BE2C (cell line): ENCODE measurements around the gene ZHX3.

ENCODE experiments used
- DNase-seq: peaks from one replicate; pipeline ENCODE4 v3.0.0-alpha.2; 2020
- H3K27me3 ChIP-seq: fragments of 250-450 bp; sonication (Bioruptor Pico); 2 replicates; pipeline ENCODE4 v1.5.1; 2020; ENCODE audit warnings: mild to moderate bottlenecking
- H3K36me3 ChIP-seq: fragments of 250-450 bp; sonication (Bioruptor Pico); 2 replicates; pipeline ENCODE4 v1.5.1; 2020; ENCODE audit warnings: mild to moderate bottlenecking
- H3K4me1 ChIP-seq: fragments of 250-450 bp; sonication (Bioruptor Pico); 2 replicates; pipeline ENCODE4 v1.5.1; 2020
- H3K4me3 ChIP-seq: 2 replicates; pipeline ENCODE4 v1.5.1; 2011; ENCODE audit warnings: low read depth, low read length
- H3K9me3 ChIP-seq: fragments of 250-450 bp; sonication (Bioruptor Pico); 2 replicates; pipeline ENCODE4 v1.5.1; 2020
- CTCF ChIP-seq: IDR thresholded peaks from 2 replicates; pipeline ENCODE4 v1.5.1; 2012; ENCODE audit warnings: mild to moderate bottlenecking, low read depth, low read length

The ZHX3 gene

GRCh38 chr20:41234041-41234440 lies 83.5 kb downstream of the ZHX3 start:
- no peaks in the 10 kb centered on the region for H3K27me3 ChIP-seq
- peaks cover 6% of the 10 kb centered on the region for H3K4me1 ChIP-seq
- H3K4me3 ChIP-seq = no peak overlapping the region
- no peak for TF ChIP-seq CTCF
- H3K36me3 ChIP-seq = no peaks in the 10 kb centered on the region
- no peaks in the 10 kb centered on the region for H3K9me3 ChIP-seq
- no peak for DNase-seq

DNA sequence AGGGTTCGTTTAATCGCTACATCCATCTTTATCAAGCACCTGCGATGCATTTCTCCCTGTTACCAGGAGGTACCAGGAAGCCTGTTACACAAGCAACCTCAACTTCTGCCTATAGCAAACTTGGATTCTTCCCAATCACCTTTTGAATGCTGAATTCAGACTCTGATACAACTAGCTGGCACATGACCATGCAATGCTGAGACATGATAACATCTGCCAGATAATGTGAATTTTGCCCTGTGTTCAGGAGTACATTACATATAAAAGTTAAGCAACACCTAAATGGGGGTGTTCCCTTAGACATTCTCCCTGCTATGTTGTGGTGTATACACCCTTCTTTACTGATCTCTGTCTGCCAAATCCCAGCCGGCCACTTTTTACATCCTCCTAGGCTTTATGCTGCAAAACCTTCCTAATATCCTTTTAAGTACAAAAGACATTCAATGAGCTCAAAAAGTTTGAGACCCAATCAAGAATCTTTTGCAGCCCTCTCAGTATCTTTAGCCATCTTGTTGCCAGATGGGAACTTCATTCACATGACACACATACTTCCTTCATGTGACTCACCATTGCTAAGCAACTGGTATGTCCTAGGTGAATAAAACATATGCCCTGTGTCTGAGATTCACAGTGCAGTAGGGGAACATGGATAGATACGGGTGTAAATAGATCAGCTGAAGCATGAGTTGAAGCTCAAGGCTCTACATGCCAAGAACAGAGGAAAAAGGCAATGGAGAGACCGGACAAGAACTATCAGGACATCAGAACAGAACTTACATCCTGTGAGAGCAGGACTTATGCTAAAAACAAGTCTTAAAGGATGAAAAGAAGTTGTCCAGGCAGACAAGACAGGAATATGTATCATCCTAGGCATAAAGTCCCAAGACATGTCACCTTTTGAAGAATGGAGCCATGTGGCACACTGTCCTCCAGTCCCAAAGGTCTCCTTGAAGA lies 84.3 kb downstream of the ZHX3 start:
- DNase-seq = no peak
- no peak for TF ChIP-seq CTCF
- Histone ChIP-seq H3K27me3 (no peaks in the 10 kb centered on the region), H3K4me3 (peak overlapping the region; percentile 38), H3K36me3 (no peaks in the 10 kb centered on the region), H3K9me3 (no peaks in the 10 kb centered on the region), H3K4me1 (peaks cover 6% of the 10 kb centered on the region)

DNA sequence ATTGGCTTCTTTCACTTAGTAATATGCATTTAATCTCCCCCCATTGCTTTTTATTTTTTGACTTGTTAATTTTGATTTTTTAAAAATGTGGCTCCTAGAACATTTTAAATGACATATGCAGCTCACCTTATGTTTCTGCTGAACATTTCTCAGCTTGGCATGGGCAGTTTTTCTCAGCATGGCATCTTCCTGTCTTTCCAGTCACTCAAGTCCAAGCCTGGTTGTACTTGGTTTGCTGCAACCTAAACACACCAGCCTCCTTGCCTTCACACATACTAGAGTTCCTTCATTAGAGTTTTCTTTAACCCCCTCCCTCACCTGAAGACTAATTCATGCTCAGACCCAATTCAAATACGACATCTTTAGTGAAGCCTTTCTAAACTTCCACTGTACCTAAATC lies 86.4 kb downstream of the ZHX3 start:
- TF ChIP-seq CTCF = no peak
- Histone ChIP-seq H3K4me3 (no peak overlapping the region), H3K4me1 (peaks cover 6% of the 10 kb centered on the region), H3K36me3 (no peaks in the 10 kb centered on the region), H3K27me3 (no peaks in the 10 kb centered on the region), H3K9me3 (no peaks in the 10 kb centered on the region)
- no peak for DNase-seq

DNA sequence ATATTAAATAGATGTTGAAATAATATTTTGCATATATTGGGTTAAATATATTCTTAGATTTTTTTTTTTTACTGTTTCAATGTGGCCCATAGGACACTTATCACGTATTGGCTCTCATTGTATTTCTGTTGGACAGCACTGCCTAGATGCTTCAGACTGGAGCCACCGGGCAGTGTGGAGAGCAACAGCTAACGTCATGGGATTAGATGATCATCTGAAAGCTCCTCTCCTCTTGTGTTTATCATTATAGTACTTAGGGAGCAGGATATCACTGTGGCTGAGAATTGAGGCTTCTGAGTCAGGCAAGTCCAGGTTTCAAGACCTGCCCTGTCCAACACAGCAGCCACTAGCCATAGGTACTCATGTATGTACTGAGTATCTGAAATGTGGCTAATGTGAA lies 87.4 kb downstream of the ZHX3 start:
- H3K9me3 ChIP-seq = no peaks in the 10 kb centered on the region
- H3K27me3 ChIP-seq = no peaks in the 10 kb centered on the region
- peaks cover 6% of the 10 kb centered on the region for H3K4me1 ChIP-seq
- H3K36me3 ChIP-seq = no peaks in the 10 kb centered on the region
- H3K4me3 ChIP-seq = no peak overlapping the region
- no peak for DNase-seq
- no peak for TF ChIP-seq CTCF

GRCh38 chr20:41229259-41229658 lies 88.3 kb downstream of the ZHX3 start:
- no peak for TF ChIP-seq CTCF
- Histone ChIP-seq H3K9me3 (no peaks in the 10 kb centered on the region), H3K4me3 (no peak overlapping the region), H3K4me1 (peaks cover 6% of the 10 kb centered on the region), H3K27me3 (no peaks in the 10 kb centered on the region), H3K36me3 (no peaks in the 10 kb centered on the region)
- DNase-seq = no peak

GRCh38 chr20:41228858-41229257 lies 88.7 kb downstream of the ZHX3 start:
- no peak for DNase-seq
- no peak for TF ChIP-seq CTCF
- Histone ChIP-seq H3K36me3 (no peaks in the 10 kb centered on the region), H3K9me3 (no peaks in the 10 kb centered on the region), H3K4me1 (peaks cover 6% of the 10 kb centered on the region), H3K27me3 (no peaks in the 10 kb centered on the region), H3K4me3 (no peak overlapping the region)
